Smooth muscle cell of the brain vasculature (primary cell): ENCODE results near the gene PLAAT3.
A peak's percentile ranks its signal among the peaks of the same experiment; 100 is the strongest.
"Not testable (repeated sequence)": the region's sequence is repeated elsewhere in the genome, so short reads cannot be mapped to it uniquely, and the experiment has no call there.

Experiments
- DNase-seq: peaks from one replicate; pipeline ENCODE4 v3.0.0-alpha.2; 2012; ENCODE audit warnings: low read depth, low spot score

The PLAAT3 gene

DNA sequence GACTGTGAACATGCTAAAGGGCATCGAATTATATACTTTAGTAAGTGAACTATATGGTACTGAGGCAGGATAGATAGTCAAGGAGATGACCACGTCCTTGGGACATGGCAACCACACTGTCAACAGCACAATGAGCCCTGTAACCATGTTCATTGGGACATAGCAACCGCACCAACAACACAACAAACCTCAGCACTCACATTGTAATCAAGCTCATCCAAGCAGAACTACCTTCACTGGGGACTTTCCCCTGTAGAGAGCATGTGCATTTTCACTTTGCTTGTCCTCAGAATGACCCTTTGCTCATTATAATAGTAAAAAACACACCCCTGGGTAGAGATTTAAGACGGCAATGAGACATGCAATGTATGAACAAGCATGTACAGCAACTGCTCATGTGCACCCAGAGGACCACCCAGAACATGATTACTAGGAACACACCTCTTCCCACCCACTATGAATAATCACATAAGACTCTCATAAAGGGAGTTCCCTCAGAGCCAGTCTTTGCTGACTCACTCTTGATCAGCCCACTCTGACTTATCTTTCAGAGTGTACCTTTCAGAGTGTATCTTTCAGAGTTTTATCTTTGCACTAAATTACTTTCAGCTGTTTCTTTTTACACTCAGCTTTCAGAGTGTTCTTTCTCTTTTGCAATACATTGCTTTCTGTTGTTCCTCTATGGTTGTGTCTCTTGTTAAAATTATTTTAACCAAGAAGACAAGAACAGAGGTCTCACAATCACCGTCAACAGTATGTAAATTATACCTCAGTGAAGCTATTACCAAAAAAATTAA lies 47.0 kb downstream of the PLAAT3 start:
- peak; percentile 28 for DNase-seq

DNA sequence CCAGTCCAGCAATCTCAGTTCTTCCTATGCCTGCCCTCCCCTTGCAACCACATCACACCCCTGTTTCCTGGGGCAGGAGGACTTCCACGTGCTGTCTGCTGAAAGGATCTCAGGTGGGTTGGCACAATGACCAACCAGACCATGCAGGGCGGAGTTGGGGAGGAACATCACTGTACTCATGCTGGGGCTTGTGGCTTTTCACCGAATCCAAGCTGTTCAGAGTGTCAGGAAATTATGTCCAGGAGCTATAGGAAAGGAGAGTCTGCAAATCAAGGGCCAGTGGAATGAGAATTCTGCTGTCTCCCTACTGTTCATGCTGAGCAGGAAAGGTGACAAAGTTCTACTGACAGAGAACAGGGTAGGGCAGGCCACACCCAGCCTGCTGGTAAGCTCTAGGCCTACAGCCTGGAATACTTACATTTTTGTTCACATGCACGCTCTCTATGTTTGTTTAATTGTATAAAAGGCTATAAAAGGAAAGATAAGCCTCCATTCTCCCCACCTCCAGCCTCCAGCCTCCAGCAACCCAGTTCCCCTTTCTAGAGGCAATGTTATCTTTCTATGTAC lies 49.4 kb downstream of the PLAAT3 start:
- DNase-seq: no peak

DNA sequence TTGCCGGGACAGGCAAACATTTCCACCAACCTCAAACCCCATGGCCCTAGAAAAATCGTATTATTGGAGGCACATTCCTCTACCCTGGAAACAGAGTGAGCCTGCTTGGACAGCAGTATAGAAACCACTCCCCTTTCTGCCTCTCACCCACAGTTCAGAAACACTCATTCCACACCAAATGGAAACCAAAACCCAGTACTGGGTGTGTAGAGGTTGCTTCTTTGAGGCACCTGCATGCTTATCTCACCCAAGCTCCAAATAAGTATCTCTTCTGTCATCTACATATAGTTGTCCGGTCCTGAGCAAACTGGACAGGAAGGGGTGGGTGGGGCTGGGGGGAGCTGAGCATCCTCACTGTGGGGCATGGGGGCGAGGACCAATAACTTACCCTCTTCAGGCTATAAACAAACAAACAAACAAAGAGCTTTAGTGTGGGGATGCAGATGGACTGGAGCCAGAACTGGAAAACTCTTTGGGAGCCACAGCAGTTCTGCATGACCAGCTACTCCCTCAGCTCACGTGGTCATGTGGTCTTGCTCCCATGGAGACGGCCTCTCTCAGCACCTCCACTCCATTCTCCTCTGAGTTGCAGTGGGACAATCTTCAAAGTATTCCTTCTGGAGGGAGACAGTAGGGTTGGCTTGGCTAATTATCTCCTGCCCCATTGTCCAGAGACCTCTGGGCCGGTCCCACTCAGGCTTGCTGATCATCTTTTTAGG lies 50.0 kb downstream of the PLAAT3 start:
- DNase-seq: no peak

DNA sequence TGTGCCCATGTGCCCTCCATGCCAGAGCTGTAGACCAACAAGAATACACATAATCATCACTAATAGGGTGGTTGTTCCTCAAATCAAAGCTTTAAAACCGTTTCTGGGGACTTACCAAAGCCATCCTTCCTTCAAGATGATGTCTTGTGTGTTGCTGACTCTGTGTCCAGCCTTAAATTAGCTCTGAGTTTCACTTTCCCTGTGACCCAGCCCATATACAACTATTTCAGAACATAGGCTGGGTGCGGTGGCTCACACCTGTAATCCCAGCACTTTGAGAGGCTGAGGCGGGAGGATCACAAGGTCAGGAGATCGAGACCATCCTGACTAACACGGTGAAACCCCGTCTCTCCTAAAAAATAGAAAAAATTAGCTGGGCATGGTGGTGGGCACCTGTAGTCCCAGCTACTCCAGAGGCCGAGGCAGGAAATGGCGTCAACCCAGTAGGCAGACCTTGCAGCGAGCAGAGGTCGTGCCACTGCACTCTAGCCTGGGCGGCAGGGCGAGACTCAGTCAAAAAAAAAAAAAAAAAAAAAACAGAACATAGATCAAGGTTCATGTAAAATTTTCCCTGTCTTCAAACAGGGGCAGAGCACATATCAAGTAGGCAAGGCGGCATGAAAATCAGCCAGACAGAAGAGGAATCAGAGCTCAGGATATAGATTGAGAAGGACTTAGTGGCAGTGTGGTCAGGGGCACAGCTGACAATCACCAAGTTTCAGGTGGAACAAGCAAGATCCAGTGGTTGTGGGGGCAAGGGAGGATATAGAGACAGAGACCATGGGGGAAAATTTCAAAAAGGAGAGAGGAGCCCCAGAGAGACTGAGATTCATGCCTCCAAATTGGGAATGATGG lies 50.8 kb downstream of the PLAAT3 start, which contains the start of gene PLAAT2:
TSS of gene PLAAT2 (minus strand) at position 179 of the 855 bp plus-strand sequence. CDS start at position 124, 55 bp downstream.
- no peak for DNase-seq

DNA sequence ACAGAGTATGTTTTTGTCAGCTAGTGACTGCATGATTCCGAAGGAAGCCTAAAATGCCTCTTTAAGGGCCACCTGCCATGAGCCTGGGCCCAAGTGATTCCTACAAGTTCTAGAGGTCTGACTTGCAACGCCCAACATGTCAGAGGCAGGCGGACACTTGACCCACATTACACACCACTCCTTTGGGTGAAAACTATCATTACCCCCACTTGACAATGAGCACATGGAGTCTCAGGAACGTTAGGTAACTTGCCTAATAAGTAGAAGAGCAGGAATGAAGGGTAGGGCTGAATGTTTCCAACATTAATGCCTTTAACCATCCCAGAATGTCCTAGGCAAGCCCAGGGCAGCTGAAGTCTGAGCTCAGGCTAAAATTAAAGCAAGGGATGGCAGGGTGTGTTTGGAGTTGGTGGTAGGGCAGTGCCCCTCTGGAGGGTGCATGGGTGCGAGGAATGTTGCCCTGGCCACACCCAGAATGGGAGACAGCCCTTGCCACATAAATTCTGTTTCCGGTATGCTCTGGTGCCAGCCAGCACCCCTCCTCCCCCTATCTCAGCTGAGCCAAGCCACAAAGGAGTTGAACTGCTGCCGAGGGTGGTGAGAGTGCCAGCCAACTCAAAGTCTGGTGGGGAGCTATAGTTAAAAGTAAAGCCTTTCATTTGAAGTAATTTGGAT lies 53.6 kb downstream of the PLAAT3 start:
- DNase-seq: no peak

DNA sequence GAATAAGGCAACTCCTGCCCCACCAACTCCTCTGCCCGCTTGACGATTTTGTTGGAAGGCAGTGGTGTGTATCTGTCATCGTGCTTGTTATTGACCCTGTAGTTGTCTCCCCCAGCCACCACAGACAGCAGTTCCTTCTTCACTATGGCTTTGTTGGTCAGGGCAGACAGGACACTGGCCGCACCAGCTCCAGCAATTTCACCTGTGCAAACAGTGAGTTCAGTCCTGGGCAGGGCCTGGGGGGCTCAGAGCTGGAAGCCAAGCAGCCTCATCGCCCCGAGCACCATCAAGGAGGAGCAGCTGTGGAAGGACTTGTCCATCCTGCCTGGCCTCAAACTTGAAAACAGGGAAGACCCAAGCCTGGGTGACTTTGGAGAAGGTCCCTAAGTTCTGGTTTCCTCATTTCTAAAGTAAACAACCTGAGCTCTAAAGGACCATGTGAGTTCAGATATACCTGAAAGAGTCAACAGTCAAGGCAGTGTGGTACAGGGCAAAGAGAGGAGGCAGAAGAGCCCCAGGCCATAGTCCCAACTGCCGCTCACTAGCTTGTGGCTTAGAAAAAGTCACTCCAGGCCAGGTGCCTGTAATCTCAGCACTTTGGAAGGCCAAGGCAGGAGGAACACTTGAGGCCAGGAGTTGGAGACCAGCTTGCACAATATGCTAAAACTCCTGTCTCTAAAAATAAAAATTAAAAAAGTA lies 55.6 kb downstream of the PLAAT3 start:
- DNase-seq: no peak

DNA sequence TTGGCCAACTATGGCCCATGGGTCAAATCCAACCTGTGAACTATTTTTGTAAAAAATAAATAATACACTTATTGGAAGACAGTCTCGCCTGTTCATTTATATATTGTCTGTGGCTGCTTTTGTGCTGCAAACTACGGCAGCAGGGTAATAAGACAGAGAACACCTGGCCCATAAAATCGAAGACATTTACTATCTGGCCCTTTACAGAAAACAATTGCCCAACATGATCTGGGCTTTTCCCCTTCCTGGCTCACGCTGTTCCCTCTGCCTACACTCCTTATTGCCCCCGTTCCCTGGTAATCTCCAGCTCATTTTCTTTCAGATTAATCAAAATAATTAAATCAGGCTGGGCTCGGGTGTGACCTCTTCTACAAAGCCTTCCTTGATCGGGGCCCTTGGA lies 56.7 kb downstream of the PLAAT3 start:
- no peak for DNase-seq

DNA sequence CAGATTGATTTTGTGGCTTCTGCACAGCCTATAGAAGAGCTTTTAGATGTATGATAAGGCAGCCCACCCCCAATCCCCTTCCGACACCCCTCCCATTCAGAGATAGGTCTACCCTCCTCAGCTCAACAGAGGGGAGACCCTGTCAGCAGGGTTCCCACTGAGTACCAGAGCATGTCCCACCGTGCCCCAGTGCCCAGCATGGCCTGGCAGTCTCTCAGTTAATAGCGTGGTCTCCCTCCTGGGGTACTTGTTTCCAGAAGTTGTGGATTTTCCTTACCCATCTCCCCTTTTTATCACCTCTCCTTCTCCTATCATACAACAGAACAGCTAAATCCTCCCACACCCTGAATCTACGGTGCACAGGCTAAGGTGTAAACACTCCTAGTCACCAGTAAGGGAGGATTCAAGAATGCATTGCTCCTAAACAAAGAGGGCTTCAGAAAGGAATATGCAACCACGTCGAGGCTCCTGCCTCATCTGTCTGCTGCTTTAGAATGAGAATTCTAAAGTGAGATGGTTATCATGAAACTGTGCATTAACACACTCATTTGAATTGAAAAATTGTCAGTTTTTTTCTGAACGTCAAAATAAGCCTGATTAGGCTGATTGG lies 57.7 kb downstream of the PLAAT3 start:
- no peak for DNase-seq

DNA sequence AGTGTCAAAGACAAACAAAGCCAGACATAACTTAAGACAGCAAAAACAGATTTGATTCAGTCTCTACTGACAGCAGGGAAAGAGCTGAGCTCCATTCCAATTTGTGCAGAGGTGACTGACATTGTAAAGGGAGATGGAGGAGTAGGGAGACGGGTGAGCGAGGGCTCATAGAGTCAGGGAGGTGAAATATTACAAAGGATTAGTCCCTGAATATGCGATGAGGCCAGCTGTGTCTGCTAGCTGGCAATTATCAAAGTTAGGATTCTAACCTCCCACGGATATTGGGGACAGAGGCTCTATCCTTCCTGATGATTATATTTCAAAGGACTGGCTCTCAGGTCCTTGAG lies 59.4 kb downstream of the PLAAT3 start:
- no peak for DNase-seq

DNA sequence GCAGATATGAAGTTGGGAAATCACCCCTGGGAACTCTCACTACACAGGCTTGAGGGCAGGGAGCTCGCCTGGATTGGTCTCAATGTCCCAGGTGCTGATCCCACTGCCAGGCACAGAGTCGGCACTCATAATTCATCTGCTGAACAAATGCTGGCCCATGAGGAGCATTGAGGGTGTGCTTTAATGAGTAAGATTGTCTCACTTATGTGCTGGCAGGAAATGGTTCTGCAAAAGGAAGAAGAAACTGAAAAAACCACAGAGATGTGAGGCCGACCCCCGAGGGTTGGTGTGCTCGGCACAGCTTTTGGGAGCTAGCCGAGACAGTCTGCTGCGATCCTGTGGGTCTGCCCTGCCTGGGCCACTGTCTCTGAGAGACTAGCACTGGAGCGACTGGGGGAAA lies 60.5 kb downstream of the PLAAT3 start:
- no peak for DNase-seq

DNA sequence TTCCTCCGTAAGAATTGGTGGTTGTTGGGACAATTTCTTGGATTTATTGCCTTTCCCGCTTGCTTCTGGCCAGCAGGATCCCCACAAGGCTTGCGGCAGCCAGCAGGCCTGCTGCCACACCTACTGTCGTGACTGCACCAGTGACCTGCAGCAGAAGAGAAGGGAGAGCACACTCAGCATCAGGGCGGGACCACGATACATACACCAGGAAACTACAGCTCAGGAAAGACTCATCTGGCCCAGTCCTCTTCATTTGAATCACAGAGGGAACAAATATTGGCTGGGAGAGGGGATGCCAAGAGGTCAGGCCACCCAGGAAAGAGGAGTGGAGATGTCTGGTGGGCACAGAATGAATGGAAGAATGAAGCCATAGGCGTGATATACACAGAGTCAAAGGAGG lies 61.3 kb downstream of the PLAAT3 start:
- no peak for DNase-seq

DNA sequence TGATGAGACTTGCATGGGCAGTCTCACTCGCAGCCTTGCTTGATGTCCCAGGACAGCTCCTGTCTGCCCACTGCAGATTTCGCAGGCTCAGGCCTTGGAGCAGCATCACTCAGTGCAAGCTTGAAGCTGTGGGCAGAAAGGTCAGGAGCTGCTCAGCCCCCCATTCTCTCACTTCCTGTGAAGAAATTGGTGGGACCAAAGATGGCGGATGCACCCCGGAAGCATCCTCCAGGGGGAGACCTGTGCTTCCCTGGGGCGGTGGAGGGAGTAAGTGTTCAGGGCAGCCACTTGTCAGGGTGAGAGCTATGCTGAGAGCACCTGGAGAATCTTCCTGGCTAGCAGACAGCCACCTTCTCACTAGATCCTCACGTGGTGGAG lies 62.4 kb downstream of the PLAAT3 start:
- no peak for DNase-seq

DNA sequence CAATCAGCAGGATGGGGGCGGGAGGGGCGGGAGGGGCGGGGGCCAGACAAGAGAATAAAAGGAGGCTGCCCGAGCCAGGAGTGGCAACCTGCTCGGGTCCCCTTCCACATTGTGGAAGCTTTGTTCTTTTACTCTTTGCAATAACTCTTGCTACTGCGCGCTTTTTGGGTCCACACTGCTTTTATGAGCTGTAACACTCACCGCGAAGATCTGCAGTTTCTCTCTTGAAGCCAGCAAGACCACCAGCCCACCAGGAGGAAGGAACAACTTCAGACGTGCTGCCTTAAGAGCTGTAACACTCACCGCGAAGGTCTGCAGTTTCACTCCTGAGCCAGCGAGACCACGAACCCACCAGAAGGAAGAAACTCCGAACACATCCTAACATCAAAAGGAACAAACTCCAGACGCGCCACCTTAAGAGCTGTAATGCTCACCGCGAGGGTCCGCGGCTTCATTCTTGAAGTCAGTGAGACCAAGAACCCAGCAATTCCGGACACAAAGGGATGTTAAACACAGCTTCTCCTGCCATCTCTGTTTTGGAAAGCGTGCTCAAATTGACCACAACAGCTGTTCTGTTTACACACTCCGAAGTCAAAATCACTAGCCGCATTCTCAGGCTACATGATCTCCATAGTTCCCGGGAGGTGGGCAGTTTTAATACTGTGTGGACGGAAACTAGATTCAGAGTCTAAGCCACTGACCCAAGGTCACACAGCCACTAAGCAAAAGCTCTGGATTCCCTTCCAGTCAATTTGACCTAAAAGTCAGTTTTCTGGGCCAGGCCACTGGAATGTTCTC lies 62.9 kb downstream of the PLAAT3 start:
- DNase-seq: no peak

DNA sequence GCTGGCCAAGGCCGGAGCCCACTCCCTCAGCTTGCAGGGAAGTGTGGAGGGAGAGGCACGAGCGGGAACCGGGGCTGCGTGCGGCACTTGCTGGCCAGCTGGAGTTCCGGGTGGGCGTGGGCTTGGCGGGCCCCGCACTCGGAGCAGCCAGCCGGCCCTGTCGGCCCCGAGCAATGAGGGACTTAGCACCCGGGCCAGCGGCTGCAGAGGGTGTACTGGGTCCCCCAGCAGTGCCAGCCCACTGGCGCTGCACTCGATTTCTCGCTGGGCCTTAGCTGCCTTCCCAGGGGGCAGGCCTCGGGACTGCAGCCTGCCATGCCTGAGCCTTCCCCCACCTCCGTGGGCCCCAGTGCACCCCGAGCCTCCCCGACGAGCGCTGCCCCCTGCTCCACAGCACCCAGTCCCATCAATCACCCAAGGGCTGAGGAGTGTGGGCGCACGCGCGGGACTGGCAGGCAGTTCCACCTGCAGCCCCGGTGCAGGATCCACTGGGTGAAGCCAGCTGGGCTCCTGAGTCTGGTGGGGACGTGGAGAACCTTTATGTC lies 64.0 kb downstream of the PLAAT3 start:
- DNase-seq: not testable (repeated sequence)

DNA sequence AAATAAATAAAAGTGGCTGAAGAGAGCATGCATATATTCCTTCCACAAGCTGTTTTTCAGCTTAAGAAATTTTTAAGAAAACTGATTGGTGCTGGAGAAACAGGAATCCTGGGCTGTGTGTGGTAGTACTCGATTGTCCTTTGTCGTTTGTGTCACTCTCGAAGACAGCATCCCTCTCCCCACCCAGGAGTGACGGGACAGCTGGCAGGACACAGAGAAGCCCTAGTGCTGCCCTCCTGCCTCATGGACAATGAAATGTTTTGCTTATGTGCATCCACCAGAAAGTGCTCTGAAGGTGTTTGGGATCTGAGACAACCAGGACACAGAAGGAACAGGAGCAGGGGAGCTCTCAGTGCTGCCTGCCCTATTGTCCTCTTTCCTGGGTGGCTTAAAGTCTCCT lies 64.8 kb downstream of the PLAAT3 start:
- DNase-seq: no peak

DNA sequence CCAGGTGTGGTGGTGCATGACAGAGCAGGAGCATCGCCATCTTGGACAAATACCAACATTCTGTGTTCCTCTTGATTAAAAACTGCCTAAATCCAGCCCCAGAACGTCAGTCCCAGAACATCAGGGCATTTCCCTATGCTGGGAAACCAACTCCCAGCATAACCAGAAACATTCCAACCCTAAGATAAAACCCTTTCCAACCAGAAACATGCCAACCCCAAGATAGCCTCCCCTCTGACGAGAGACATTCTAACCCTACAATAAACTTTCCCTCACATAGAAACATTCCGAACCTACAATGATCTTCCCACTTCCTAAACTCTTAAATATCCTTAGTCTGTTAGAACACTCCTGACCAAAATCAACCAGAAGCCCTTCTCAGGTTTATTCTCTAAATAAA lies 66.1 kb downstream of the PLAAT3 start:
- DNase-seq: no peak

DNA sequence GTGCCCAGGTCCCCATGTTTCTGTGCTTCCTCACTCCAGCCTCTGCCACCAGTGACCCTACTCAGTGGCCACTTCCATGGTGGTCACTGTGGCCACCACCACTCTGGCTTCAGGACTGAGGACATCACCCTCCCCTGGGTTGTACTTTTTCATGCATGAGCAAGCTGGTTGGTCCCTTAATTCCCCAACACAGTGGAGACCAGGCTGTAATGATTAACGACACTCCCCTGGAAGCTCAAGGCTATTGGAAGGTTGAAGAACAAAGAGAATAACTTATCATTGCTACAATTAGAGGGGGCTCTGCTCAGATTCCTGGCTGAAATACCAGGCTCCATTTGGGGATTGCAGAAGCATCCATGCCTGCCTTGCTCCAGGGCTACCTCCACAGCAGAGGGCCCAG lies 67.2 kb downstream of the PLAAT3 start:
- no peak for DNase-seq

DNA sequence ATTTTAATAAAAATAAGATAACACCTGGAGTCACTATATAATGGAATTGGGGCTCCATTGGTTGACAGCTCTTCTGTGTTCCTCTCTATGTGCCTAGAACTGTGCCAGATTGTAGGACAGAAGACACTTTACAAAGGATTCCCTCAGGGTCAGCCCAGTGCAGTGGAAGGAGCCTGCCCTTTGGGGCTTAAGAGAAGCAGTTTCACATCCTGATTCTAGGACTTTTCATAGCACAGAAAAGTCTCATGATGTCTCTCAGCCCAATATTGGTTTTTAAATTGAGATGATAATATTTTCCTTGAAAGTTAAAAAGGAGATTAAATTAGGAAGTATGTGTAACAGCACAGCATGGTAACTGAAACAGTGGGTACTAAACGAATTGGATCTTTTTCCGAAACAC lies 70.5 kb downstream of the PLAAT3 start:
- DNase-seq: no peak

DNA sequence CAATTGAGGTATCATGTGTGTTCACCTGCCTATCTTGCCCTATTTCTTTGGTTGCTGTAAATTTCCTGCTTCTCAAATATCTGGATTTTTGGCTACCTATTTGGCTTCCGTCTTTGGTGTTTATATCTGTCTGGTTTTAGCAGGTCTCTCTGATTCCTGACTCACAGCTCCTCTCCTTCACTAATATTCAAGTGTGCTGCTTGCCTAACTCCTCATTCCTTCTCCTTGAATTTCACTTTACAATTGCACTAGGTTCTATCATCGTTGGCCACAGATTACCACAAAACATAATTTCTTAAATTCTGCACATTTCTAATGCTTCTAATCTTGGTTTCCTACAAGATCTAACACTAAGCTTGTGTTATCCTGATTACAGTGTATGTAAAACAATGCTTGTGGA lies 71.7 kb downstream of the PLAAT3 start:
- not testable (repeated sequence) for DNase-seq
